Keratinocyte (primary cell): ENCODE data around the gene PDE1A. TPM values are rescaled to one million over a fixed set of nuclear protein-coding genes. Genes with fewer than 3 reads are reported as not detected.

Source experiments
- DNase-seq: peaks from one replicate; pipeline ENCODE4 v3.0.0-alpha.2; 2011; ENCODE audit warnings: low read depth, missing footprints, low spot score
- FAIRE-seq: peaks from 2 replicates; lab custom pipeline; 2011; peaks lifted over from hg19 to GRCh38; lab: Jason Lieb, UNC
- H2AFZ ChIP-seq: 2 replicates; pipeline ENCODE4 v1.6.0; 2012; ENCODE audit warnings: low read length, control low read depth, inconsistent platforms; ENCODE audit not compliant: control insufficient read depth
- H3K27ac ChIP-seq: 2 replicates; pipeline ENCODE4 v1.5.1; 2011; ENCODE audit warnings: low read length; ENCODE audit not compliant: control insufficient read depth, insufficient read depth
- H3K27me3 ChIP-seq: 3 replicates; pipeline ENCODE4 v1.6.0; 2011; ENCODE audit warnings: low read length; ENCODE audit not compliant: control insufficient read depth, insufficient read depth; ENCODE audit errors: extremely low read depth
- H3K36me3 ChIP-seq, 2 experiments: 2 replicates in 1 of 2; 3 replicates in 1 of 2; pipeline ENCODE4 v1.5.1; 2011; ENCODE audit warnings: low read length in 2 of 2, mild to moderate bottlenecking in 1 of 2; ENCODE audit not compliant: control insufficient read depth in 2 of 2, insufficient read depth in 2 of 2; ENCODE audit errors: extremely low read depth in 1 of 2
- H3K4me1 ChIP-seq: 3 replicates; pipeline ENCODE4 v1.5.1; 2011; ENCODE audit warnings: low read length; ENCODE audit not compliant: control insufficient read depth, insufficient read depth; ENCODE audit errors: extremely low read depth
- H3K4me2 ChIP-seq: 3 replicates; pipeline ENCODE4 v1.6.0; 2011; ENCODE audit warnings: low read depth, low read length; ENCODE audit not compliant: control insufficient read depth, insufficient read depth; ENCODE audit errors: extremely low read depth
- H3K4me3 ChIP-seq, 3 experiments: fragments of 200-600 bp in 1 of 3; sonication (generic) in 1 of 3; 2 replicates in 2 of 3; 3 replicates in 1 of 3; pipeline ENCODE4 v1.5.1; 2011 to 2016; ENCODE audit warnings: low read length in 3 of 3, mild to moderate bottlenecking in 3 of 3, control low read depth in 2 of 3, inconsistent platforms in 1 of 3, low read depth in 1 of 3, mixed read lengths in 1 of 3, mixed run types in 1 of 3, moderate library complexity in 1 of 3; ENCODE audit not compliant: control insufficient read depth in 2 of 3, insufficient read depth in 2 of 3; ENCODE audit errors: extremely low read depth in 1 of 3
- H3K79me2 ChIP-seq: 2 replicates; pipeline ENCODE4 v1.6.0; 2012; ENCODE audit warnings: low read length; ENCODE audit not compliant: control insufficient read depth, insufficient read depth
- H3K9ac ChIP-seq: 3 replicates; pipeline ENCODE4 v1.6.0; 2011; ENCODE audit warnings: low read length; ENCODE audit not compliant: control insufficient read depth, insufficient read depth; ENCODE audit errors: extremely low read depth
- H3K9me1 ChIP-seq: 3 replicates; pipeline ENCODE4 v1.6.0; 2011; ENCODE audit warnings: low read length; ENCODE audit not compliant: control insufficient read depth, insufficient read depth; ENCODE audit errors: extremely low read depth
- H3K9me3 ChIP-seq: 2 replicates; pipeline ENCODE4 v1.5.1; 2012; ENCODE audit warnings: low read depth, low read length; ENCODE audit not compliant: control insufficient read depth
- H4K20me1 ChIP-seq: 3 replicates; pipeline ENCODE4 v1.6.0; 2011; ENCODE audit warnings: low read length; ENCODE audit not compliant: control insufficient read depth, insufficient read depth; ENCODE audit errors: extremely low read depth
- CTCF ChIP-seq, 3 experiments: IDR thresholded peaks in 1 of 3; conservative IDR thresholded peaks in 1 of 3; optimal IDR thresholded peaks in 1 of 3; 2 replicates in 2 of 3; 3 replicates in 1 of 3; pipeline versions ENCODE3 to v1.5.1; 2011; ENCODE audit warnings: low read length in 3 of 3, mild to moderate bottlenecking in 3 of 3, moderate library complexity in 2 of 3, control low read depth in 1 of 3, inconsistent platforms in 1 of 3; ENCODE audit not compliant: insufficient read depth in 2 of 3; ENCODE audit errors: extremely low read depth in 1 of 3
- EZH2 ChIP-seq: IDR thresholded peaks from one replicate; pipeline ENCODE4 v1.6.1; 2012; ENCODE audit warnings: inconsistent platforms, mild to moderate bottlenecking, low read length, moderate library complexity
- dilution Hi-C: fragments of 300-500 bp; cut with MboI; formaldehyde crosslinking; loops from one replicate; pipeline ENCODE4 v1.7.0; 2020; ENCODE audit warnings: low sequenced_read_pairs; ENCODE audit not compliant: extremely low pct_ligation_motif_present
- polyA plus RNA-seq, 5 experiments: library from polyadenylated mRNA; depleted of rRNA in 3 of 5; stranded (reverse) in 3 of 5; stranded (forward) in 1 of 5; unstranded in 1 of 5; fragments of >200 nt; gene quantifications; 1 replicate in 1 of 5; 2 replicates in 3 of 5; 3 replicates in 1 of 5; pipeline versions ENCODE4 v1.2.1 to v1.2.3, GENCODE V29; 2011 to 2012; ENCODE audit warnings: missing spikeins in 2 of 5, low read depth in 1 of 5, low replicate concordance in 1 of 5

The PDE1A gene
- polyA plus RNA-seq, 1 donor (not counting 4 experiments of a cell fraction or from before 2014, with no cell fraction given): 0.10 TPM

DNA sequence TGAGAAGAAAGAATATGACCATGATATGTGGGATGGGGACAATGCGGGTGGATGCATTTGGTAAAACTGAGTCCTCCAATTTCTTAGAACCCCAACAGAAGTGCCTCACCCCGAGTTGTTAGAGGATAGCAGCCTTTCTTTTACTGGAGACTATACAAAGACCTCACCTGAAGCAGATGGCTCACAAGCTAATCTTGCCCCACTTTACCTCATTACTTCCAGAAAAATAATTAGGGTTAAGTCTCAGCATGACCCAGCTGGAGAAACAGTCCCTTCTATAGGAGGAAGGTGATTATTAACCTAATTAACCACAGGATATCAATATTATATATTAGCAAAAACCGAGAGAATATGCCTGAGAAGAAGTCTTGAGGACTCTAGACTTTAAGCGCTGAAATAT lies 128.4 kb downstream of the PDE1A start:
- no peak overlapping the region for H3K27ac ChIP-seq
- TF ChIP-seq EZH2: no peak
- TF ChIP-seq CTCF (optimal IDR thresholded peaks at IDR 0.05 in 1 of 3, IDR thresholded peaks at IDR 0.05 in 1 of 3, conservative IDR thresholded peaks at IDR 0.05 in 1 of 3; ENCODE audit: extremely low read depth in 1 of 3, insufficient read depth in 2 of 3, low read length in 3 of 3): no peak
- no peak overlapping the region for H3K9ac ChIP-seq
- no peaks in the 10 kb centered on the region for H3K9me1 ChIP-seq
- H3K4me3 ChIP-seq: no peak overlapping the region
- no peak overlapping the region for H2AFZ ChIP-seq
- H3K27me3 ChIP-seq: no peaks in the 10 kb centered on the region
- no peak for FAIRE-seq
- no peaks in the 10 kb centered on the region for H3K36me3 ChIP-seq
- DNase-seq: no peak
- no peaks in the 10 kb centered on the region for H3K79me2 ChIP-seq
- no peaks in the 10 kb centered on the region for H3K9me3 ChIP-seq
- dilution Hi-C loops: no loop called here
- no peak overlapping the region for H3K4me2 ChIP-seq
- no peaks in the 10 kb centered on the region for H4K20me1 ChIP-seq
- no peaks in the 10 kb centered on the region for H3K4me1 ChIP-seq

DNA sequence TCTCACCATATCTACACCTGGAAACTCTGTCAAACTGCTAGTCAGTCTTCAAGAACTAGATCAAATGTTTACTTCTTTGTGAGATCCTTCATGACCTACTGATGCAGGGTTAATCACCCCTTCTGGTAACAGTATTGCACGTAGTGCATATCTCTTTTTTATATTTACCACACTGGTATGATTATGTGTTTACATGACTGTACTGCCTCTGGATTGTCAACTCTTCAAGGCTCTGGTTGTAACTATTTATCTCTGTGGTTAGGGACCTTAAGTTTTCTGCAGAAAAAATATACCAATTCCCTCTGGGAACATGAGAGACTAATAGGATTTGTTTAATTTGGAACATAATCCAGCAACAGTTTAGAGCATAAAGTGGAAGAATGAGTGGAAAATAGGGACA lies 135.5 kb downstream of the PDE1A start:
- Histone ChIP-seq H3K4me1 (no peaks in the 10 kb centered on the region), H3K27me3 (no peaks in the 10 kb centered on the region), H3K9ac (no peak overlapping the region), H3K27ac (no peak overlapping the region), H3K4me3 (no peak overlapping the region), H3K79me2 (no peaks in the 10 kb centered on the region), H3K9me1 (no peaks in the 10 kb centered on the region), H3K36me3 (no peaks in the 10 kb centered on the region), H4K20me1 (no peaks in the 10 kb centered on the region), H2AFZ (no peak overlapping the region), H3K9me3 (no peaks in the 10 kb centered on the region), H3K4me2 (no peak overlapping the region)
- TF ChIP-seq EZH2: no peak
- dilution Hi-C loops: no loop called here
- no peak for DNase-seq
- no peak for FAIRE-seq

DNA sequence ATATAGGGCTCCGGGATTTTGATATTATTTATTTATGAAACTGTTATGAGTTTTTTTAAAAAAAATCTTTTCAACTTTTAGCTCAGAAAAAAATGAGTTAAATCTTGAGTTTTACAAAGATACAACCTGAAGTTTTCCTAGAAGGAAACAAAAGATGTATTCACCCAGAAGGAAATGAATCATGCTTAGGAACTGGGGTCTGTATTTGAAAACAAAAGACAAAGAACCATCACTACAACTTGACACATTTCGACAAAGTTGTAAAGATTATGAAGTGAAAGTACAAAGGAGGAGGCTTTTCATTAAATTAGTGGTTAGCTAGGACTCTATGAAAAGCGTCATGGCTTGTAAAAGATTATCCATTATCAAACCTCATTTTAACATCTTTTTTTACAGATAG lies 143.3 kb downstream of the PDE1A start:
- Histone ChIP-seq H3K9me1 (no peaks in the 10 kb centered on the region), H4K20me1 (no peaks in the 10 kb centered on the region), H3K27ac (no peak overlapping the region), H3K36me3 (no peaks in the 10 kb centered on the region), H3K27me3 (no peaks in the 10 kb centered on the region), H3K4me1 (no peaks in the 10 kb centered on the region), H3K9ac (no peak overlapping the region), H3K9me3 (no peaks in the 10 kb centered on the region), H3K79me2 (no peaks in the 10 kb centered on the region), H2AFZ (no peak overlapping the region), H3K4me3 (no peak overlapping the region), H3K4me2 (peak overlapping the region; percentile 11)
- FAIRE-seq: no peak
- DNase-seq: no peak
- dilution Hi-C loops: no loop called here
- no peak for TF ChIP-seq EZH2
- TF ChIP-seq CTCF (optimal IDR thresholded peaks at IDR 0.05 in 1 of 3, IDR thresholded peaks at IDR 0.05 in 1 of 3, conservative IDR thresholded peaks at IDR 0.05 in 1 of 3; ENCODE audit: extremely low read depth in 1 of 3, insufficient read depth in 2 of 3, low read length in 3 of 3): no peak
